Mesenchymal stem cell (in vitro differentiated cells and primary cell): ENCODE measurements around the gene DDX39B.
"Not testable (repeated sequence)": the region's sequence is repeated elsewhere in the genome, so short reads cannot be mapped to it uniquely, and the experiment has no call there.

Source experiments
- DNase-seq: peaks from one replicate; pipeline ENCODE4 v3.0.0-alpha.2; 2013
- H2AFZ ChIP-seq: one replicate; pipeline ENCODE4 v1.6.1; 2013; ENCODE audit warnings: low read depth, mild to moderate bottlenecking, control low read depth, inconsistent platforms, low read length, moderate library complexity
- H2AK5ac ChIP-seq: 2 replicates; pipeline ENCODE4 v1.6.1; 2013; ENCODE audit warnings: low read length, moderate library complexity, mild to moderate bottlenecking, inconsistent platforms; ENCODE audit not compliant: severe bottlenecking
- H2BK120ac ChIP-seq: one replicate; pipeline ENCODE4 v1.6.1; 2013; ENCODE audit warnings: low read depth, mild to moderate bottlenecking, inconsistent platforms, low read length, moderate library complexity
- H2BK12ac ChIP-seq, 2 experiments: one replicate each; pipeline ENCODE4 v1.6.1; 2013; ENCODE audit warnings: inconsistent platforms in 2 of 2, low read length in 2 of 2, mild to moderate bottlenecking in 2 of 2, moderate library complexity in 2 of 2, control low read depth in 1 of 2
- H2BK15ac ChIP-seq: one replicate; pipeline ENCODE4 v1.6.1; 2013; ENCODE audit warnings: mild to moderate bottlenecking, low read depth, inconsistent platforms; ENCODE audit not compliant: poor library complexity, severe bottlenecking
- H2BK5ac ChIP-seq: 2 replicates; pipeline ENCODE4 v1.6.1; 2013; ENCODE audit warnings: low read depth, mild to moderate bottlenecking, low read length, control low read depth, inconsistent platforms; ENCODE audit not compliant: poor library complexity, severe bottlenecking
- H3K14ac ChIP-seq, 2 experiments: one replicate each; pipeline ENCODE4 v1.6.1; 2013; ENCODE audit warnings: inconsistent platforms in 2 of 2, low read length in 2 of 2, control low read depth in 1 of 2, mild to moderate bottlenecking in 1 of 2, moderate library complexity in 1 of 2
- H3K18ac ChIP-seq, 2 experiments: one replicate each; pipeline ENCODE4 v1.6.1; 2013; ENCODE audit warnings: inconsistent platforms in 2 of 2, low read length in 2 of 2, control low read depth in 1 of 2, low read depth in 1 of 2, mild to moderate bottlenecking in 1 of 2
- H3K23ac ChIP-seq, 2 experiments: one replicate each; pipeline ENCODE4 v1.6.1; 2013; ENCODE audit warnings: inconsistent platforms in 2 of 2, low read length in 2 of 2, mild to moderate bottlenecking in 2 of 2, moderate library complexity in 2 of 2, control low read depth in 1 of 2
- H3K27ac ChIP-seq: 2 replicates; pipeline ENCODE4 v1.5.1; 2013; ENCODE audit warnings: mild to moderate bottlenecking, moderate library complexity, low read length, control low read depth, inconsistent platforms; ENCODE audit not compliant: poor library complexity, severe bottlenecking
- H3K27me3 ChIP-seq, 2 experiments: 2 replicates each; pipeline versions ENCODE4 v1.6.1 to v1.7.0; 2013; ENCODE audit warnings: low read length in 2 of 2, mild to moderate bottlenecking in 2 of 2, moderate library complexity in 2 of 2, control low read depth in 1 of 2, inconsistent platforms in 1 of 2; ENCODE audit not compliant: control insufficient read depth in 1 of 2, insufficient read depth in 1 of 2
- H3K36me3 ChIP-seq, 2 experiments: 2 replicates each; pipeline versions ENCODE4 v1.6.1 to v1.7.0; 2013; ENCODE audit warnings: low read length in 2 of 2, control low read depth in 1 of 2, inconsistent platforms in 1 of 2, low read depth in 1 of 2, mild to moderate bottlenecking in 1 of 2; ENCODE audit not compliant: insufficient read depth in 2 of 2, control insufficient read depth in 1 of 2
- H3K4ac ChIP-seq, 2 experiments: one replicate each; pipeline ENCODE4 v1.6.1; 2013; ENCODE audit warnings: inconsistent platforms in 2 of 2, low read length in 2 of 2, mild to moderate bottlenecking in 2 of 2, moderate library complexity in 2 of 2, control low read depth in 1 of 2, low read depth in 1 of 2
- H3K4me1 ChIP-seq: 2 replicates; pipeline ENCODE4 v1.6.1; 2013; ENCODE audit warnings: low read depth, low read length, control low read depth; ENCODE audit not compliant: control insufficient read depth, insufficient read depth
- H3K4me2 ChIP-seq: 2 replicates; pipeline ENCODE4 v1.6.1; 2013; ENCODE audit warnings: low read length, mild to moderate bottlenecking, inconsistent platforms; ENCODE audit not compliant: poor library complexity, severe bottlenecking
- H3K4me3 ChIP-seq, 2 experiments: 2 replicates each; pipeline versions ENCODE4 v1.5.1 to v1.7.0; 2013; ENCODE audit warnings: low read length in 2 of 2, mild to moderate bottlenecking in 2 of 2, control low read depth in 1 of 2, low read depth in 1 of 2; ENCODE audit not compliant: insufficient read depth in 1 of 2
- H3K79me1 ChIP-seq: replicated peaks from 2 replicates; pipeline ENCODE4 v1.6.1; 2013; ENCODE audit warnings: mild to moderate bottlenecking, control low read depth, low read length, inconsistent platforms; ENCODE audit not compliant: poor library complexity, severe bottlenecking
- H3K9ac ChIP-seq: 2 replicates; pipeline ENCODE4 v1.7.0; 2013; ENCODE audit warnings: mild to moderate bottlenecking, low read length, moderate library complexity
- H3K9me3 ChIP-seq: 2 replicates; pipeline ENCODE4 v1.7.0; 2013; ENCODE audit warnings: mild to moderate bottlenecking, low read length; ENCODE audit not compliant: control insufficient read depth
- H4K8ac ChIP-seq: one replicate; pipeline ENCODE4 v1.6.1; 2013; ENCODE audit warnings: inconsistent platforms, mild to moderate bottlenecking, low read length, moderate library complexity
- H4K91ac ChIP-seq: one replicate; pipeline ENCODE4 v1.6.1; 2013; ENCODE audit warnings: mild to moderate bottlenecking, low read length, inconsistent platforms
- WGBS: methylation state at CpG from one replicate; pipeline ENCODE4 v1.1.7; 2013; ENCODE audit warnings: mixed read lengths; 5-methylcytosine and 5-hydroxymethylcytosine counted together

The DDX39B gene

GRCh38 chr6:31495580-31495979 is 46.2 kb downstream of the DDX39B start:
- Histone ChIP-seq H2AK5ac (no peak overlapping the region), H3K4me1 (peaks cover 18% of the 10 kb centered on the region), H2BK5ac (no peak overlapping the region), H3K36me3 (no peaks in the 10 kb centered on the region), H3K27ac (peak overlapping the region; percentile 84), H3K14ac (no peak overlapping the region), H3K27me3 (no peaks in the 10 kb centered on the region), H2BK12ac (no peak overlapping the region), H2BK15ac (no peak overlapping the region), H3K18ac (peak overlapping the region in 1 of 2 experiments; percentile 40), H2BK120ac (peak overlapping the region; percentile 11), H3K4me3 (peak overlapping the region in 1 of 2 experiments; percentile 96), H4K91ac (no peak overlapping the region), H3K9ac (peak overlapping the region; percentile 93), H3K4me2 (no peak overlapping the region), H2AFZ (no peak overlapping the region), H4K8ac (no peak overlapping the region), H3K79me1 (peaks cover 16% of the 10 kb centered on the region), H3K9me3 (no peaks in the 10 kb centered on the region), H3K23ac (no peak overlapping the region), H3K4ac (no peak overlapping the region)
- 51% methylated on average over 1 of the region's 2 CpGs for WGBS
- DNase-seq = peak; percentile 77

GRCh38 chr6:31493875-31494694 is 47.7 kb downstream of the DDX39B start:
- Histone ChIP-seq H2BK5ac (no peak overlapping the region), H3K14ac (no peak overlapping the region), H3K4me2 (peak overlapping the region; percentile 89), H3K9me3 (no peaks in the 10 kb centered on the region), H4K8ac (no peak overlapping the region), H3K36me3 (no peaks in the 10 kb centered on the region), H3K79me1 (peaks cover 12% of the 10 kb centered on the region), H4K91ac (no peak overlapping the region), H3K18ac (peak overlapping the region; percentile 14 to 57), H3K27ac (peak overlapping the region; percentile 84), H3K4ac (peak overlapping the region in 1 of 2 experiments; percentile 16), H2BK15ac (peak overlapping the region; percentile 67), H3K23ac (no peak overlapping the region), H2AFZ (peak overlapping the region; percentile 54), H3K4me3 (peak overlapping the region; percentile 55 to 96), H3K9ac (peak overlapping the region; percentile 93), H2BK12ac (peak overlapping the region in 1 of 2 experiments; percentile 67), H3K27me3 (no peaks in the 10 kb centered on the region), H2AK5ac (no peak overlapping the region), H3K4me1 (peaks cover 12% of the 10 kb centered on the region), H2BK120ac (no peak overlapping the region)
- WGBS = under 1% methylated on average over 58 of the region's 58 CpGs
- peak; percentile 84 for DNase-seq

- Histone ChIP-seq H3K4me2 (peak overlapping the region; percentile 89), H3K9ac (peak overlapping the region; percentile 93), H3K4me3 (peak overlapping the region in 1 of 2 experiments; percentile 96)
- not testable (repeated sequence) for H2AFZ ChIP-seq, H3K18ac ChIP-seq, H2BK12ac ChIP-seq, H3K36me3 ChIP-seq, H4K8ac ChIP-seq, H2BK120ac ChIP-seq, DNase-seq, H2AK5ac ChIP-seq, H2BK5ac ChIP-seq, H3K23ac ChIP-seq, H3K14ac ChIP-seq, H2BK15ac ChIP-seq, H3K4me1 ChIP-seq, H3K27ac ChIP-seq, H4K91ac ChIP-seq, H3K79me1 ChIP-seq, H3K9me3 ChIP-seq, H3K4ac ChIP-seq, H3K27me3 ChIP-seq
- WGBS = 0% methylated on average over 2 of the region's 2 CpGs
Observed at GRCh38 chr6:31493550-31493874, 48.3 kb downstream of the DDX39B start.

GRCh38 chr6:31490115-31490873 is 51.5 kb downstream of the DDX39B start:
- Histone ChIP-seq H3K4me2 (no peak overlapping the region), H3K27me3 (no peaks in the 10 kb centered on the region), H3K27ac (no peak overlapping the region), H3K9ac (no peak overlapping the region), H3K23ac (no peak overlapping the region), H2BK12ac (no peak overlapping the region), H2BK5ac (no peak overlapping the region), H2BK15ac (no peak overlapping the region), H3K4ac (no peak overlapping the region), H4K8ac (no peak overlapping the region), H2AFZ (no peak overlapping the region), H3K18ac (no peak overlapping the region), H3K9me3 (no peaks in the 10 kb centered on the region), H2BK120ac (no peak overlapping the region), H2AK5ac (no peak overlapping the region), H3K79me1 (peaks cover 7% of the 10 kb centered on the region), H3K14ac (no peak overlapping the region), H3K36me3 (no peaks in the 10 kb centered on the region), H3K4me1 (no peaks in the 10 kb centered on the region), H3K4me3 (no peak overlapping the region), H4K91ac (no peak overlapping the region)
- 73% methylated on average over 8 of the region's 16 CpGs for WGBS
- DNase-seq = no peak
